ENCODE data around the gene PRSS2.
"Not testable (repeated sequence)": the region's sequence is repeated elsewhere in the genome, so short reads cannot be mapped to it uniquely, and the experiment has no call there.

DNA sequence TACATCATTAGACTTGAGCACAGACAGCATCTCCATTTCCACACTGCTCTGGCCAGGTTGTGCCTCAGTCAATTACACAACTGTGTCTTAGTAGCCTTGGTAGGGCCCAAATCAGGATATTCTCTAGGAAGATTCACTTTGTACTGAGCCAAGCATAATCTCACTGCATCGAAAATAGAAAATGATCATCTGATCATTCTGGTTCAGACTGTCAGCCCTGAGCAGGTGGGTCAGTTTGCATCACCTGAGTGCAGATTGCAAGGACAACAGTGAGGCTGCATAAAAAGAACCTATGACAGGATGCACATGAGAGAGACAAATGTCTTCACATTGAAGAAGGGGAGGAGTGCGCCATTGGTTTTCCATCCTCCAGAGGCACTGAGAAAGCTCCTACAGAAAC, 22.4 kb upstream of the PRSS2 start:
- TF ChIP-seq, protein P1, sequence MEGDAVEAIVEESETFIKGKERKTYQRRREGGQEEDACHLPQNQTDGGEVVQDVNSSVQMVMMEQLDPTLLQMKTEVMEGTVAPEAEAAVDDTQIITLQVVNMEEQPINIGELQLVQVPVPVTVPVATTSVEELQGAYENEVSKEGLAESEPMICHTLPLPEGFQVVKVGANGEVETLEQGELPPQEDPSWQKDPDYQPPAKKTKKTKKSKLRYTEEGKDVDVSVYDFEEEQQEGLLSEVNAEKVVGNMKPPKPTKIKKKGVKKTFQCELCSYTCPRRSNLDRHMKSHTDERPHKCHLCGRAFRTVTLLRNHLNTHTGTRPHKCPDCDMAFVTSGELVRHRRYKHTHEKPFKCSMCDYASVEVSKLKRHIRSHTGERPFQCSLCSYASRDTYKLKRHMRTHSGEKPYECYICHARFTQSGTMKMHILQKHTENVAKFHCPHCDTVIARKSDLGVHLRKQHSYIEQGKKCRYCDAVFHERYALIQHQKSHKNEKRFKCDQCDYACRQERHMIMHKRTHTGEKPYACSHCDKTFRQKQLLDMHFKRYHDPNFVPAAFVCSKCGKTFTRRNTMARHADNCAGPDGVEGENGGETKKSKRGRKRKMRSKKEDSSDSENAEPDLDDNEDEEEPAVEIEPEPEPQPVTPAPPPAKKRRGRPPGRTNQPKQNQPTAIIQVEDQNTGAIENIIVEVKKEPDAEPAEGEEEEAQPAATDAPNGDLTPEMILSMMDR (conservative IDR thresholded peaks at IDR 0.05; ENCODE audit: low read depth, low read length), result not testable (repeated sequence)
- TF ChIP-seq EZH2 (IDR thresholded peaks at IDR 0.05; ENCODE audit: borderline replicate concordance, low read depth, low read length, poor library complexity, severe bottlenecking), result not testable (repeated sequence)
